NCI-H2107 (cell line): ENCODE data around the gene TXNRD2.

Source experiments
- DNase-seq: peaks from one replicate; lab custom pipeline; 2025; lab: John Stamatoyannopoulos, UW

Gene TXNRD2

GRCh38 chr22:19875531-19876313, 65.9 kb downstream of the TXNRD2 start:
- no peak for DNase-seq

GRCh38 chr22:19875061-19875530, 66.5 kb downstream of the TXNRD2 start:
- no peak for DNase-seq

GRCh38 chr22:19874307-19875060, 67.1 kb downstream of the TXNRD2 start:
- no peak for DNase-seq

GRCh38 chr22:19873960-19874306, 67.7 kb downstream of the TXNRD2 start:
- DNase-seq: no peak

GRCh38 chr22:19873138-19873959, 68.3 kb downstream of the TXNRD2 start:
- no peak for DNase-seq

- DNase-seq: no peak
Measured at GRCh38 chr22:19872779-19873137, 68.9 kb downstream of the TXNRD2 start.

- DNase-seq: no peak
Measured at GRCh38 chr22:19871845-19872778, 69.5 kb downstream of the TXNRD2 start.

GRCh38 chr22:19871023-19871844, 70.4 kb downstream of the TXNRD2 start:
- no peak for DNase-seq

GRCh38 chr22:19870153-19871022, 71.2 kb downstream of the TXNRD2 start:
- DNase-seq: no peak

- no peak for DNase-seq
Measured at GRCh38 chr22:19869497-19870152, 72.0 kb downstream of the TXNRD2 start.

GRCh38 chr22:19868773-19869471, 72.7 kb downstream of the TXNRD2 start:
- DNase-seq: no peak

- no peak for DNase-seq
Measured at GRCh38 chr22:19868333-19868732, 73.3 kb downstream of the TXNRD2 start.

GRCh38 chr22:19867617-19868016, 74.0 kb downstream of the TXNRD2 start:
- DNase-seq: no peak

GRCh38 chr22:19866665-19867009, 75.0 kb downstream of the TXNRD2 start:
- no peak for DNase-seq

GRCh38 chr22:19865141-19865829, 76.3 kb downstream of the TXNRD2 start:
- DNase-seq: no peak

- no peak for DNase-seq
Measured at GRCh38 chr22:19864538-19865106, 77.0 kb downstream of the TXNRD2 start.

GRCh38 chr22:19863571-19863970, 78.0 kb downstream of the TXNRD2 start:
- DNase-seq: no peak
